ENCODE measurements around the gene MZT2A.

DNA sequence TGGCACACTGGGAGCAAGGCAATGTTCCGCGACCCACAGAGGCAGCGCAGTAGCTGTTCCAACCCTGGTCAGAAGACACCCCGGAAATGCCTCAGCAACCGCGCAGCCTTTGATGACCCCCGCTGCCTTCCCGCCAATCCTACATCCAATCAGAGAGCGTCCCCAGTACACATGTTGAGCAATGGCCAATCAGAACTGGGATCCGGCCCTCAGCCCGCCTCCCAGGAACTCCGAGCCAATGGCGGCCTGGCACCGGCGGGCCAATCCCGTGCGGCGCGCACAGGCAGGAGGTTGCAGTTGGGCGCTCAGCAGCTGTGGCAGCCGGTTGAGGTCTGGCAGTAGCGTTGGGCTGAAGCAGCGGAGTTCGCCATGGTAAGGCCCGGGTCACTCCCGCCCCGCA lies 16.4 kb downstream of the MZT2A start, which contains the start of gene TUBA3D:
- TF ChIP-seq, protein P1, sequence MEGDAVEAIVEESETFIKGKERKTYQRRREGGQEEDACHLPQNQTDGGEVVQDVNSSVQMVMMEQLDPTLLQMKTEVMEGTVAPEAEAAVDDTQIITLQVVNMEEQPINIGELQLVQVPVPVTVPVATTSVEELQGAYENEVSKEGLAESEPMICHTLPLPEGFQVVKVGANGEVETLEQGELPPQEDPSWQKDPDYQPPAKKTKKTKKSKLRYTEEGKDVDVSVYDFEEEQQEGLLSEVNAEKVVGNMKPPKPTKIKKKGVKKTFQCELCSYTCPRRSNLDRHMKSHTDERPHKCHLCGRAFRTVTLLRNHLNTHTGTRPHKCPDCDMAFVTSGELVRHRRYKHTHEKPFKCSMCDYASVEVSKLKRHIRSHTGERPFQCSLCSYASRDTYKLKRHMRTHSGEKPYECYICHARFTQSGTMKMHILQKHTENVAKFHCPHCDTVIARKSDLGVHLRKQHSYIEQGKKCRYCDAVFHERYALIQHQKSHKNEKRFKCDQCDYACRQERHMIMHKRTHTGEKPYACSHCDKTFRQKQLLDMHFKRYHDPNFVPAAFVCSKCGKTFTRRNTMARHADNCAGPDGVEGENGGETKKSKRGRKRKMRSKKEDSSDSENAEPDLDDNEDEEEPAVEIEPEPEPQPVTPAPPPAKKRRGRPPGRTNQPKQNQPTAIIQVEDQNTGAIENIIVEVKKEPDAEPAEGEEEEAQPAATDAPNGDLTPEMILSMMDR (IDR thresholded peaks at IDR 0.05; ENCODE audit: low read depth, low read length), result no peak
- no peak for TF ChIP-seq EZH2phosphoT487 (IDR thresholded peaks at IDR 0.05; ENCODE audit: low read depth)
